ENCODE results near the gene CNIH2. TPM values are rescaled to one million over a fixed set of nuclear protein-coding genes. Genes with fewer than 3 reads are reported as not detected.

The CNIH2 gene
- total RNA-seq, 1 donor from 2014 or later = not detected

- H3K9ac ChIP-seq (ENCODE audit: low read depth in 1 of 3, low read length in 3 of 3) = no peak overlapping the region
- no peaks in the 10 kb centered on the region for H3K9me3 ChIP-seq (ENCODE audit: control insufficient read depth in 3 of 3, low read length in 3 of 3)
- peaks cover 35 to 49% (median 46%) of the 10 kb centered on the region in 3 donors for H3K4me1 ChIP-seq (ENCODE audit: control insufficient read depth in 3 of 3, insufficient read depth in 3 of 3, low read length in 3 of 3)
- no peak overlapping the region for H3K27ac ChIP-seq (ENCODE audit: low read depth, low read length)
- peaks cover 6 to 21% (median 20%) of the 10 kb centered on the region in 3 donors for H3K36me3 ChIP-seq (ENCODE audit: control insufficient read depth in 3 of 3, insufficient read depth in 3 of 3, low read length in 3 of 3)
- H3K4me3 ChIP-seq (ENCODE audit: low read length in 3 of 3) = no peak overlapping the region
- no peaks in the 10 kb centered on the region for H3K27me3 ChIP-seq (ENCODE audit: control insufficient read depth in 3 of 3, insufficient read depth in 3 of 3, low read length in 3 of 3)
These were observed 54.6 kb downstream of the CNIH2 start for GRCh38 chr11:66332371-66333219.

- Histone ChIP-seq H3K4me3 (ENCODE audit: low read length in 3 of 3) (no peak overlapping the region), H3K4me1 (ENCODE audit: control insufficient read depth in 3 of 3, insufficient read depth in 3 of 3, low read length in 3 of 3) (peaks cover 28 to 44% (median 43%) of the 10 kb centered on the region in 3 donors), H3K27ac (ENCODE audit: low read depth, low read length) (no peak overlapping the region), H3K27me3 (ENCODE audit: control insufficient read depth in 3 of 3, insufficient read depth in 3 of 3, low read length in 3 of 3) (no peaks in the 10 kb centered on the region), H3K9me3 (ENCODE audit: control insufficient read depth in 3 of 3, low read length in 3 of 3) (no peaks in the 10 kb centered on the region), H3K36me3 (ENCODE audit: control insufficient read depth in 3 of 3, insufficient read depth in 3 of 3, low read length in 3 of 3) (peaks cover 6 to 26% (median 24%) of the 10 kb centered on the region in 3 donors), H3K9ac (ENCODE audit: low read depth in 1 of 3, low read length in 3 of 3) (no peak overlapping the region)
These were observed 55.4 kb downstream of the CNIH2 start for GRCh38 chr11:66333220-66333877.

Other genes starting within 250 kb of the CNIH2 start
- under 0.01 TPM for gene GAL3ST3, start 229.0 kb upstream of the CNIH2 start, total RNA-seq
- 62.1 TPM for gene SF3B2, start 225.8 kb upstream of the CNIH2 start, total RNA-seq
- gene PACS1, start 207.9 kb upstream of the CNIH2 start, total RNA-seq = 13.6 TPM
- 9.9 TPM for gene KLC2, start 20.5 kb upstream of the CNIH2 start, total RNA-seq
- 33.9 TPM for gene RAB1B, start 9.5 kb upstream of the CNIH2 start, total RNA-seq
- gene YIF1A, start 11.0 kb downstream of the CNIH2 start, total RNA-seq = 57.4 TPM
- not detected for gene TMEM151A, start 13.7 kb downstream of the CNIH2 start, total RNA-seq
- gene CD248, start 38.9 kb downstream of the CNIH2 start, total RNA-seq = 19.3 TPM
- 5.7 TPM for gene RIN1, start 58.3 kb downstream of the CNIH2 start, total RNA-seq
- 28.2 TPM for gene BRMS1, start 66.9 kb downstream of the CNIH2 start, total RNA-seq
- gene B4GAT1, start 69.5 kb downstream of the CNIH2 start, total RNA-seq = 24.5 TPM
- 4.2 TPM for gene SLC29A2, start 93.6 kb downstream of the CNIH2 start, total RNA-seq
- gene NPAS4, start 142.9 kb downstream of the CNIH2 start, total RNA-seq = under 0.01 TPM
- 27.1 TPM for gene MRPL11, start 160.7 kb downstream of the CNIH2 start, total RNA-seq
- 9.4 TPM for gene PELI3, start 188.7 kb downstream of the CNIH2 start, total RNA-seq
- 26.1 TPM for gene DPP3, start 202.3 kb downstream of the CNIH2 start, total RNA-seq
- 14.6 TPM for gene BBS1, start 232.5 kb downstream of the CNIH2 start, total RNA-seq

All from skeletal muscle tissue (tissue), 4 donors.